Kidney epithelial cell (primary cell): ENCODE results near the gene CALCR. TPM values are rescaled to one million over a fixed set of nuclear protein-coding genes. Genes with fewer than 3 reads are reported as not detected.

ENCODE experiments used
- DNase-seq: peaks from one replicate; pipeline ENCODE4 v3.0.0-alpha.2; 2010; ENCODE audit warnings: low read depth
- H3K27me3 ChIP-seq: 2 replicates; pipeline ENCODE4 v1.6.0; 2011; ENCODE audit warnings: low read length; ENCODE audit not compliant: control insufficient read depth, insufficient read depth
- H3K36me3 ChIP-seq: 2 replicates; pipeline ENCODE4 v1.5.1; 2011; ENCODE audit warnings: low read length; ENCODE audit not compliant: control insufficient read depth, insufficient read depth
- H3K4me3 ChIP-seq: 2 replicates; pipeline ENCODE4 v1.5.1; 2011; ENCODE audit warnings: low read depth, mild to moderate bottlenecking, control low read depth, low read length
- total RNA-seq: library from RNA; depleted of rRNA; stranded (reverse); fragments of >200 nt; gene quantifications from 2 replicates; pipeline ENCODE4 v1.2.3, GENCODE V29; 2015
- TF ChIP-seq, protein P1 (sequence below): IDR thresholded peaks from 2 replicates; pipeline ENCODE4 v1.5.1; 2011; ENCODE audit warnings: mild to moderate bottlenecking, moderate library complexity, low read length, control low read depth, inconsistent platforms; ENCODE audit not compliant: insufficient read depth, poor library complexity, severe bottlenecking

The CALCR gene
- total RNA-seq, 1 donor from 2014 or later = not detected

DNA sequence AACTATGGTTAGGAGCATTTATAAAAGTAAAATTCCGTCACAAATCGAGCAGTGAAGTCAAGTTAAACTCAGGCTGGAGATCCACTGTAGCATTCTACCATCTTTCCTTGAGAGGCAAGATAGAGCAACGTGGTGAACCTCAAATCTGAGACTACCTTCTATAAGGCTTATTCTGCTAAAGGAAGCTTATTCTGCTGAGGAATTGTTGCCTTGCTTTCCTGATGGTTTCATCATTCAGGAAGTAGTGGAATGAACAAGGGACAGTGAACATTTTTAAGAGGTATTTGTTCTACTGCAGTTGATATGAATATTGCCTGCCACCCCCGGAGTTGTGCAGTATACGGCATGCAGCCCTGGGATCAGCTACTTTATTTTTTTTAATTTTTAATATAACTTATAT, 171.6 kb downstream of the CALCR start:
- TF ChIP-seq, protein P1, sequence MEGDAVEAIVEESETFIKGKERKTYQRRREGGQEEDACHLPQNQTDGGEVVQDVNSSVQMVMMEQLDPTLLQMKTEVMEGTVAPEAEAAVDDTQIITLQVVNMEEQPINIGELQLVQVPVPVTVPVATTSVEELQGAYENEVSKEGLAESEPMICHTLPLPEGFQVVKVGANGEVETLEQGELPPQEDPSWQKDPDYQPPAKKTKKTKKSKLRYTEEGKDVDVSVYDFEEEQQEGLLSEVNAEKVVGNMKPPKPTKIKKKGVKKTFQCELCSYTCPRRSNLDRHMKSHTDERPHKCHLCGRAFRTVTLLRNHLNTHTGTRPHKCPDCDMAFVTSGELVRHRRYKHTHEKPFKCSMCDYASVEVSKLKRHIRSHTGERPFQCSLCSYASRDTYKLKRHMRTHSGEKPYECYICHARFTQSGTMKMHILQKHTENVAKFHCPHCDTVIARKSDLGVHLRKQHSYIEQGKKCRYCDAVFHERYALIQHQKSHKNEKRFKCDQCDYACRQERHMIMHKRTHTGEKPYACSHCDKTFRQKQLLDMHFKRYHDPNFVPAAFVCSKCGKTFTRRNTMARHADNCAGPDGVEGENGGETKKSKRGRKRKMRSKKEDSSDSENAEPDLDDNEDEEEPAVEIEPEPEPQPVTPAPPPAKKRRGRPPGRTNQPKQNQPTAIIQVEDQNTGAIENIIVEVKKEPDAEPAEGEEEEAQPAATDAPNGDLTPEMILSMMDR = no peak
- H3K4me3 ChIP-seq = no peak overlapping the region
- DNase-seq = no peak
- H3K36me3 ChIP-seq = no peaks in the 10 kb centered on the region
- no peaks in the 10 kb centered on the region for H3K27me3 ChIP-seq

DNA sequence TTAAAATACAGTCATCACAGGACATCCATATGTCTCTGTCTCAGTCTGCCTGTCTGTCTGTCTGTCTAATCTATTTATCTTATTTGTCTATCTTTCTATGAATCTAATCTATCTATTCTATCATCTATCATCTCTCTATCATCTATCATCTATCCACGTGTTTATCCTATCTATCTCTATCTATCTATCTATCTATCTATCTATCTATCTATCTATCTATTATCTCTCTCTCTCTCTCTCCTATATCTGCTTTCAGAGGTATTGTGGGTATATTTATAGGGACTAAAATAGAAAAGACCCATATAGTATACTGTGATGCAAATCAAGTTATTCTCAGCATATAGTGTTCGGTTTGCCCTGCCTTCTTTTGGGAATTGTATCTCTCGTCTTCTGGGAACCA, 174.9 kb downstream of the CALCR start:
- TF ChIP-seq, protein P1 = no peak
- H3K4me3 ChIP-seq = no peak overlapping the region
- DNase-seq = no peak
- no peaks in the 10 kb centered on the region for H3K27me3 ChIP-seq
- H3K36me3 ChIP-seq = no peaks in the 10 kb centered on the region

DNA sequence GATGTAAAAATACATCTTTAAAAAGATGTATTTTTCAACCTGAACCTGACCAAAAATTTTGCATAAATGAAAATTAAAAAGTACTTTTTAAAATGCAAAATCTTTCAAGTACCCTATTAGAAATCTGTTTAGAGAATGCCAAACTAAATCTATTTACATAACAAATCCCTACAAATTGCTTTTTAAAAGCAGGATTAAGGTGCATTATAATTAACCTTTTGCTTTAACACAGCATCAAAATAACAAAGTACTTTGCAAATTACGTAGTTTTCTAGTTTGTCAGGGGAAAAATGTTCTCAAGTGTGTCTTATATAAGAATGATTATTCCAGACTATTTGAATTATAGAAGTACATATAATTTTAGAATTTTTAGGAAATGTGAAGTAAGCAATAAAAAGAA, 181.5 kb downstream of the CALCR start:
- H3K4me3 ChIP-seq = no peak overlapping the region
- TF ChIP-seq, protein P1 = no peak
- no peaks in the 10 kb centered on the region for H3K36me3 ChIP-seq
- no peak for DNase-seq
- H3K27me3 ChIP-seq = no peaks in the 10 kb centered on the region

DNA sequence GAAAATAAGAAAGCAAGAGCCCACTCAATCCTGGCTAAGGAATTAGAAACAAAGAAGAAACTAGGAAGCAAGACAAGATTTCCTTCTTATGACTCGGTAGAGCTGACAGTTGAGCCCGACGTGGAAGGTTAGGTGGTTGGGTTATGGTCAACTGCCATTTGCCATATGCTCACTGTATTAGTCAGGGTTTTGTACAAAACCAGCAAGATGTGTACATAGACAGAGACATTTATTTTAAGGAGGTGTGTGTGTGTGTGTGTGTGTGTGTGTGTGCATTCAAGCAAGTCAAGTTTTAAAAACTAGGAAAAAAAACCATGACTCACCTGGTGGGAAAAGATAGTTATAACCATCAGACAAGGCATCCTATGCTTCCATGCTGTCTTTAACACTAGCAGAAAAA, 183.9 kb downstream of the CALCR start:
- no peak for DNase-seq
- H3K4me3 ChIP-seq = no peak overlapping the region
- H3K27me3 ChIP-seq = no peaks in the 10 kb centered on the region
- TF ChIP-seq, protein P1 = no peak
- no peaks in the 10 kb centered on the region for H3K36me3 ChIP-seq

DNA sequence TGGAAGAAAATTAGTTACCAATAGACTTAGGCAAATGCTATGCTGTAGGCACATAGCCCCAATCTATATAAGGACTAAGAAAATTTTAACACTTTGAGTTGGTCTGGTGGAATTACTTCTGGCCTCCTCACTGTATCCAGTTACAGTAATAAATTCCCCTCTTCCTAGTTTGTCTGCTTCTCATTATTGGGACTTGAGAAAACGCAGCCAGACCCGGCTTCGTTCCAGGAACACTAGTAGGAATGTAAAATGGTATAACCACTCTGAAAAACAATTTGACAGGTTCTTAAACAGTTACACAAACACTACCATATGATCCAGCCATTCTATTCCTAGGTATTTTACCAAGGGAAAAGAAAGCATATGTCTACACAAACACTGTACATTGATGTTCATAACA, 192.2 kb downstream of the CALCR start:
- Histone ChIP-seq H3K4me3 (no peak overlapping the region), H3K36me3 (no peaks in the 10 kb centered on the region), H3K27me3 (no peaks in the 10 kb centered on the region)
- DNase-seq = no peak
- TF ChIP-seq, protein P1 = no peak

DNA sequence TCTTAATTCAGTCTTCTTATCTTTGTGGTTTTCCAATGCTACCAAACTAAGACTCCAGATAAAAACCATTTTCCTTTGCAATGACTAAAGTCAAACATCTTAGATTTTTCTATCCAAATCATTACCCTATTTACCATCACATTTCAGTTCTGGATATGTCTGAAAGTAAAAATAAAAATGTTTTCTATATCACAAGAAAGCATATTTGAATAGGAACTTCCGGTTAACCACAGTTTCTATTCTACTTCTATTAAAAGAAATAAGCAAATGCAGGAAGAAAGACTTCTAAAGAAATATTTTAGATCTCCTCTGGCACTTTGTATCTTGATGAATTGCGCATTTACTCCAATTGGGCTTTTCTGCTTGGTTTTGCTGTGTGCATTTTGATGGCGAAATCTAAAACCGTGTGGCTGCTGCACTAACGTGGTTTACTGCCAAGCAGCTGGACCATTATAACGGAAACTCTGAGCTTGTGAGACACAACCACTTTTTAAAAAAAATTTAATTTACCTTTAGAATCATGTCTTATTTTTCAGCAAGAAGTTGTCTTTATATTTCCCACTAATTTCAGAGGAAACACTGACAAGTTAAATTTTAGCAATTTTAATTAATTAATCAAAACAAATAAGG, 196.3 kb downstream of the CALCR start:
- no peak for DNase-seq
- no peaks in the 10 kb centered on the region for H3K36me3 ChIP-seq
- TF ChIP-seq, protein P1 = no peak

More for the DNA sequence above, 196.3 kb downstream of the CALCR start:
- H3K27me3 ChIP-seq = peaks cover 2% of the 10 kb centered on the region
- no peak overlapping the region for H3K4me3 ChIP-seq
